ENCODE results near the gene ADAMTS17. TPM values are rescaled to one million over a fixed set of nuclear protein-coding genes. Genes with fewer than 3 reads are reported as not detected.

The ADAMTS17 gene
- total RNA-seq, 1 donor from 2014 or later, result 1.5 TPM

GRCh38 chr15:99931703-99932603 lies 409.8 kb downstream of the ADAMTS17 start:
- H3K4me2 ChIP-seq, result no peak overlapping the region
- TF ChIP-seq EZH2phosphoT487 (IDR thresholded peaks at IDR 0.05), result no peak
- TF ChIP-seq CTCF (IDR thresholded peaks at IDR 0.05), result no peak
- no peak for TF ChIP-seq EZH2 (IDR thresholded peaks at IDR 0.05)
- no peak overlapping the region for H3K27ac ChIP-seq
- peaks cover 3% of the 10 kb centered on the region for H3K9me3 Mint-ChIP-seq
- DNase-seq (ENCODE audit: low spot score), result no peak
- H3K27ac Mint-ChIP-seq, result no peak overlapping the region
- H3K4me1 Mint-ChIP-seq, result no peaks in the 10 kb centered on the region
- no peaks in the 10 kb centered on the region for H4K20me1 ChIP-seq (ENCODE audit: low read depth)
- H3K79me2 ChIP-seq (ENCODE audit: low read depth), result no peaks in the 10 kb centered on the region
- H3K27me3 ChIP-seq, result peaks cover 44% of the 10 kb centered on the region
- H3K4me3 Mint-ChIP-seq, result no peak overlapping the region
- H3K36me3 ChIP-seq, result no peaks in the 10 kb centered on the region
- H3K27me3 Mint-ChIP-seq (ENCODE audit: insufficient read depth, low read depth), result peaks cover 22% of the 10 kb centered on the region
- H3F3A ChIP-seq (ENCODE audit: low read depth), result peaks cover 16% of the 10 kb centered on the region
- H2AFZ ChIP-seq (replicated peaks), result no peak overlapping the region
- H3K4me3 ChIP-seq, result no peak overlapping the region
- no peak overlapping the region for H3K9ac ChIP-seq
- no peaks in the 10 kb centered on the region for H3K4me1 ChIP-seq
- H3K9me3 ChIP-seq (ENCODE audit: low read depth), result no peaks in the 10 kb centered on the region
- H3K36me3 Mint-ChIP-seq, result no peaks in the 10 kb centered on the region

- TF ChIP-seq EZH2 (IDR thresholded peaks at IDR 0.05) (no peak), CTCF (IDR thresholded peaks at IDR 0.05) (no peak), EZH2phosphoT487 (IDR thresholded peaks at IDR 0.05) (no peak)
- H3K4me1 ChIP-seq, result no peaks in the 10 kb centered on the region
- H2AFZ ChIP-seq (replicated peaks), result no peak overlapping the region
- H3K36me3 Mint-ChIP-seq, result no peaks in the 10 kb centered on the region
- H3K27me3 Mint-ChIP-seq (ENCODE audit: insufficient read depth, low read depth), result peaks cover 27% of the 10 kb centered on the region
- H3K9me3 Mint-ChIP-seq, result peaks cover 3% of the 10 kb centered on the region
- no peak overlapping the region for H3K4me2 ChIP-seq
- H3K9ac ChIP-seq, result no peak overlapping the region
- H3K27ac Mint-ChIP-seq, result no peak overlapping the region
- no peaks in the 10 kb centered on the region for H3K9me3 ChIP-seq (ENCODE audit: low read depth)
- DNase-seq (ENCODE audit: low spot score), result no peak
- peaks cover 4% of the 10 kb centered on the region for H3K4me1 Mint-ChIP-seq
- no peak overlapping the region for H3K4me3 ChIP-seq
- no peaks in the 10 kb centered on the region for H4K20me1 ChIP-seq (ENCODE audit: low read depth)
- no peaks in the 10 kb centered on the region for H3K79me2 ChIP-seq (ENCODE audit: low read depth)
- H3K27ac ChIP-seq, result no peak overlapping the region
- H3K27me3 ChIP-seq, result peaks cover 49% of the 10 kb centered on the region
- peaks cover 22% of the 10 kb centered on the region for H3F3A ChIP-seq (ENCODE audit: low read depth)
- no peaks in the 10 kb centered on the region for H3K36me3 ChIP-seq
- no peak overlapping the region for H3K4me3 Mint-ChIP-seq
Observed at GRCh38 chr15:99930696-99931095, 411.1 kb downstream of the ADAMTS17 start.

- Histone ChIP-seq H4K20me1 (ENCODE audit: low read depth) (no peaks in the 10 kb centered on the region), H2AFZ (replicated peaks) (no peak overlapping the region), H3F3A (ENCODE audit: low read depth) (peaks cover 33% of the 10 kb centered on the region), H3K4me1 (no peaks in the 10 kb centered on the region), H3K27ac (no peak overlapping the region), H3K9ac (no peak overlapping the region), H3K4me3 (peak overlapping the region; percentile 41), H3K79me2 (ENCODE audit: low read depth) (no peaks in the 10 kb centered on the region), H3K9me3 (ENCODE audit: low read depth) (no peaks in the 10 kb centered on the region), H3K4me2 (peak overlapping the region; percentile 72), H3K36me3 (no peaks in the 10 kb centered on the region), H3K27me3 (peaks cover 64% of the 10 kb centered on the region)
- peak overlapping the region; percentile 87 for H3K4me3 Mint-ChIP-seq
- H3K27ac Mint-ChIP-seq, result no peak overlapping the region
- peaks cover 28% of the 10 kb centered on the region for H3K27me3 Mint-ChIP-seq (ENCODE audit: insufficient read depth, low read depth)
- H3K4me1 Mint-ChIP-seq, result peaks cover 5% of the 10 kb centered on the region
- TF ChIP-seq EZH2phosphoT487 (IDR thresholded peaks at IDR 0.05) (no peak), EZH2 (IDR thresholded peaks at IDR 0.05) (no peak), CTCF (IDR thresholded peaks at IDR 0.05) (no peak)
- no peaks in the 10 kb centered on the region for H3K9me3 Mint-ChIP-seq
- no peaks in the 10 kb centered on the region for H3K36me3 Mint-ChIP-seq
- DNase-seq (ENCODE audit: low spot score), result peak; percentile 37
Observed at GRCh38 chr15:99929266-99929665, 412.5 kb downstream of the ADAMTS17 start.

Measured in neural progenitor cell (in vitro differentiated cells).